GM10847 (cell line): ENCODE data around the gene TENM4.

Experiments
- POLR2A ChIP-seq: IDR thresholded peaks from 2 replicates; pipeline ENCODE4 v1.6.1; 2011; ENCODE audit not compliant: insufficient read length; ENCODE audit errors: extremely low read depth

TENM4 gene

GRCh38 chr11:78690352-78690987, 750.4 kb downstream of the TENM4 start:
- no peak for TF ChIP-seq POLR2A

GRCh38 chr11:78689585-78690153, 751.2 kb downstream of the TENM4 start:
- no peak for TF ChIP-seq POLR2A

- no peak for TF ChIP-seq POLR2A
Observed at GRCh38 chr11:78689101-78689500, 751.7 kb downstream of the TENM4 start.

GRCh38 chr11:78688460-78688859, 752.4 kb downstream of the TENM4 start:
- no peak for TF ChIP-seq POLR2A

GRCh38 chr11:78685156-78685555, 755.7 kb downstream of the TENM4 start:
- no peak for TF ChIP-seq POLR2A

GRCh38 chr11:78684377-78684776, 756.5 kb downstream of the TENM4 start:
- TF ChIP-seq POLR2A: no peak

GRCh38 chr11:78683774-78684173, 757.1 kb downstream of the TENM4 start:
- no peak for TF ChIP-seq POLR2A

GRCh38 chr11:78676026-78676557, 764.7 kb downstream of the TENM4 start:
- no peak for TF ChIP-seq POLR2A

GRCh38 chr11:78672850-78673620, 767.8 kb downstream of the TENM4 start:
- no peak for TF ChIP-seq POLR2A

- no peak for TF ChIP-seq POLR2A
Observed at GRCh38 chr11:78669249-78669648, 771.6 kb downstream of the TENM4 start.

- no peak for TF ChIP-seq POLR2A
Observed at GRCh38 chr11:78667461-78667860, 773.4 kb downstream of the TENM4 start.

GRCh38 chr11:78666675-78667160, 774.1 kb downstream of the TENM4 start:
- no peak for TF ChIP-seq POLR2A

GRCh38 chr11:78664636-78665035, 776.2 kb downstream of the TENM4 start:
- no peak for TF ChIP-seq POLR2A

- TF ChIP-seq POLR2A: no peak
Observed at GRCh38 chr11:78662811-78663210, 778.0 kb downstream of the TENM4 start.

GRCh38 chr11:78660471-78660870, 780.4 kb downstream of the TENM4 start:
- no peak for TF ChIP-seq POLR2A
